Measurements from ENCODE around the gene ZMYND8. TPM values are rescaled to one million over a fixed set of nuclear protein-coding genes. Genes with fewer than 3 reads are reported as not detected.

The ZMYND8 gene
- total RNA-seq, 4 donors from 2014 or later: 32.2 to 78.9 (median 54.4) TPM

DNA sequence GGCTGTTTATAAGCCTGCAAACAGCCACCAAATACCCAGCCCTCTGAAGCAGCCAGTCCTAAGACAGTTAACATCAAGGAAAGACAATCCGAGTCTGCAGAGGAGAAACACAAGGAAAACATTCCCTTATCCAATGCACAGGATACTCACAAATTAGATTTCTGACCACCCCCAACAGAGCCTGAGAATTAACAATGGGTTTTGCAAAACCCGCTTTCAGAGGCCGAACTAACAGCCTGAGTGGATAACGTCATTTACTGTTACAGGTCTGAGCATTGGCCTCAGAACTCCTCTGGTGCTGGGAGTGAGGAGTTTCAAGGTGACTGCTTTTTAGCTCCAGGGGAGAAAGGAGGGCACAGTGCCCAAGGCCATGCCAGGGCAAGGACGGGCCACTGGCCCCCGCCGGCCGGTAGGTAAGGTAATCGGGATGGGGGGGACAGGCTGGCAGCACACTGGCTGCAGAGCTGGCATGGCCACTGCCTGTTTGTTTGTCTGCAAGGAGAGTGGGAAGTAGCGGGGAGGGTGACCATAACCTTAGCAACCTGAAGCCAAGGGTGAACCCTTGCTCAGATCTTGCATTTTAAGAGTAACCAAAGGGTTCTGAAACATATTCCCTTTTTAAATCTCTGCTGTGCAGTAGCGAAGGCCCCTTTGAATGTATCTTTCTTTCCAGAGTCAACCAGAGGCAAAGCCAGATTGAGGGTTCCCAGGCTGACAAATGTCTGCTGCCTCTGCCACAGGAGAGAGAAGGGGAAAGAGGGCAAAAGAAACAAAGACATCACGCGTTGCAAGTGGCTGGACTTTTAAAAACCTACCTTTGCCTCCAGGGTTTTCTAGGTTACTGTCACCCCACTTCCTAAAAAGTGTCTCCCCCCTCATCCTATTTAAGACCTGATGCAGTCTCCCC, 3.9 kb downstream of the ZMYND8 start:
- TF ChIP-seq EP300 (IDR thresholded peaks at IDR 0.05): no peak
- TF ChIP-seq POLR2A (IDR thresholded peaks at IDR 0.05): peak; percentile 9 to 13
- peak; percentile 66 for TF ChIP-seq POLR2AphosphoS5 (IDR thresholded peaks at IDR 0.05)
- Histone ChIP-seq H3K27me3 (no peaks in the 10 kb centered on the region), H3K36me3 (no peaks in the 10 kb centered on the region), H3K4me3 (peak overlapping the region in 1 of 2 donors; percentile 40), H3K9me3 (no peaks in the 10 kb centered on the region), H3K4me1 (peaks cover 47 to 100% (median 61%) of the 10 kb centered on the region in 3 donors), H3K27ac (peak overlapping the region; percentile 86 to 100 (median 100))
- WGBS, 2 donors (ENCODE audit: low coverage in 1 of 2): 36 to 37% methylated on average over 6 to 7 of the region's 13 CpGs
- no peak for ATAC-seq

GRCh38 chr20:47351643-47352331, 4.7 kb downstream of the ZMYND8 start:
- peak overlapping the region in 1 of 2 donors; percentile 40 for H3K4me3 ChIP-seq
- H3K9me3 ChIP-seq: no peaks in the 10 kb centered on the region
- WGBS, 2 donors (ENCODE audit: low coverage in 1 of 2): 23 to 27% methylated on average over 6 to 8 of the region's 10 CpGs
- peaks cover 46 to 100% (median 53%) of the 10 kb centered on the region in 3 donors for H3K4me1 ChIP-seq
- TF ChIP-seq EP300 (IDR thresholded peaks at IDR 0.05): no peak
- TF ChIP-seq, protein P1, sequence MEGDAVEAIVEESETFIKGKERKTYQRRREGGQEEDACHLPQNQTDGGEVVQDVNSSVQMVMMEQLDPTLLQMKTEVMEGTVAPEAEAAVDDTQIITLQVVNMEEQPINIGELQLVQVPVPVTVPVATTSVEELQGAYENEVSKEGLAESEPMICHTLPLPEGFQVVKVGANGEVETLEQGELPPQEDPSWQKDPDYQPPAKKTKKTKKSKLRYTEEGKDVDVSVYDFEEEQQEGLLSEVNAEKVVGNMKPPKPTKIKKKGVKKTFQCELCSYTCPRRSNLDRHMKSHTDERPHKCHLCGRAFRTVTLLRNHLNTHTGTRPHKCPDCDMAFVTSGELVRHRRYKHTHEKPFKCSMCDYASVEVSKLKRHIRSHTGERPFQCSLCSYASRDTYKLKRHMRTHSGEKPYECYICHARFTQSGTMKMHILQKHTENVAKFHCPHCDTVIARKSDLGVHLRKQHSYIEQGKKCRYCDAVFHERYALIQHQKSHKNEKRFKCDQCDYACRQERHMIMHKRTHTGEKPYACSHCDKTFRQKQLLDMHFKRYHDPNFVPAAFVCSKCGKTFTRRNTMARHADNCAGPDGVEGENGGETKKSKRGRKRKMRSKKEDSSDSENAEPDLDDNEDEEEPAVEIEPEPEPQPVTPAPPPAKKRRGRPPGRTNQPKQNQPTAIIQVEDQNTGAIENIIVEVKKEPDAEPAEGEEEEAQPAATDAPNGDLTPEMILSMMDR (IDR thresholded peaks at IDR 0.05): no peak
- no peak for TF ChIP-seq POLR2AphosphoS5 (IDR thresholded peaks at IDR 0.05)
- TF ChIP-seq POLR2A (IDR thresholded peaks at IDR 0.05): no peak
- no peaks in the 10 kb centered on the region for H3K27me3 ChIP-seq
- peak overlapping the region; percentile 86 to 100 (median 100) for H3K27ac ChIP-seq
- ATAC-seq: no peak
- H3K36me3 ChIP-seq: peaks cover 0 to 3% of the 10 kb centered on the region in 2 donors

DNA sequence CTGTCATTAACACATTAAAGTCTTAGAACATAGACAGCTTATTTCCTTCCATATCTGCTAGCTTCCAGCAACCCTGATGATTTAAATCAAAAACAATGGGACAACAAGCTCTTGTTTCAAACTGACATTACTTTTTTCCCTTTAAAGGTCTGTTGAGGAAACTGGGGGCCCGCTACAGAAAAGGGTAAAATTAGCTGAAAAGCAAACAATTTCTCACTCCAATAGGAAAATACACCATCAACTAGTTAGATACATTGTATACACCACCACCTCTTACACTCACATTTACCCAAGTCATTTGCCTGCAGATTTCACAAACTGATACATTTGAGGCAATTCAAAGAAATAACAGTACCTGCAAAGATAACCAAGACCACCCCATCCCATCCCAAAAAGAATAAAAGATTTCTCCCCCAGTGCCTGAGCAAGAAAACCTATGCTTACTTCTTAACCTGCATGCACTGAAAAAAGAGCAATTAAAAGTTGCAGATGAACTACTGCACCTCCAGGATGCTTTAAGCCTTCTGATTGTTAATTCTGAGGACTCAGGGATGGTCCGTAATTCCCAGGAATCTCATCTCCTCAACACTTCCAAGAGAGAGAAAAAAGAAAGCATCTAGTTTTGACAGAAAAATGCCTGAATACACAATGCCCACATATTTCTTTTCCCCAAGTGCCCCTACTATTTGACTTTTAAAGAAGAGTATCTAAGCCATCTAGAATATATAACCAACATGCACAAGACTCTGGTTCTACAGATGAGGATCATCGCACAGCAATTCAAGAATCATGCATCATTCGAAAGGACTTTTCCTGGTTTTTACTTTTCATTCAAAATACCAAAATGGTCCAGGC, 5.6 kb downstream of the ZMYND8 start:
- Histone ChIP-seq H3K9me3 (no peaks in the 10 kb centered on the region), H3K27me3 (no peaks in the 10 kb centered on the region), H3K4me1 (peaks cover 40 to 100% (median 49%) of the 10 kb centered on the region in 3 donors), H3K27ac (peak overlapping the region; percentile 86 to 100 (median 100)), H3K36me3 (peaks cover 0 to 11% of the 10 kb centered on the region in 2 donors), H3K4me3 (peak overlapping the region; percentile 20 to 40)
- 40 to 70% methylated on average over 4 of the region's 4 CpGs for WGBS, 2 donors (ENCODE audit: low coverage in 1 of 2)
- TF ChIP-seq, protein P1 (IDR thresholded peaks at IDR 0.05): no peak
- TF ChIP-seq POLR2AphosphoS5 (IDR thresholded peaks at IDR 0.05) (no peak), EP300 (IDR thresholded peaks at IDR 0.05) (no peak)
- ATAC-seq: no peak

- Histone ChIP-seq H3K4me3 (no peak overlapping the region), H3K4me1 (peaks cover 39 to 100% (median 42%) of the 10 kb centered on the region in 3 donors), H3K36me3 (peaks cover 0 to 19% of the 10 kb centered on the region in 2 donors), H3K9me3 (no peaks in the 10 kb centered on the region), H3K27me3 (no peaks in the 10 kb centered on the region), H3K27ac (peak overlapping the region; percentile 86 to 100 (median 100))
- WGBS, 2 donors (ENCODE audit: low coverage in 1 of 2): 29 to 54% methylated on average over 1 to 4 of the region's 4 CpGs
- TF ChIP-seq EP300 (IDR thresholded peaks at IDR 0.05) (no peak), POLR2A (IDR thresholded peaks at IDR 0.05) (no peak), POLR2AphosphoS5 (IDR thresholded peaks at IDR 0.05) (no peak)
- TF ChIP-seq, protein P1 (IDR thresholded peaks at IDR 0.05): no peak
- no peak for ATAC-seq
Measured at GRCh38 chr20:47350181-47350550, 6.3 kb downstream of the ZMYND8 start.
